WTC11 (cell line): ENCODE results near the gene EPHA6. TPM values are rescaled to one million over a fixed set of nuclear protein-coding genes. Genes with fewer than 3 reads are reported as not detected.

Experiments used
- ATAC-seq: fragments of 200-7000 bp; cut with Tn5 transposase; 2 replicates; pipeline ENCODE4 v1.10.0; 2021; ENCODE audit warnings: mild to moderate bottlenecking, moderate library complexity
- CTCF ChIA-PET: fragments of 300-600 bp; sonication (Branson Sonifier 250); formaldehyde crosslinking; loops from one replicate; lab custom pipeline; 2021; ENCODE audit warnings: antibody characterized with exemption; lab: Charles Lee
- POLR2A ChIA-PET: fragments of 350-600 bp; sonication (Branson Sonifier 250); formaldehyde crosslinking; loops from one replicate; lab custom pipeline; 2021; ENCODE audit warnings: antibody characterized with exemption; lab: Charles Lee
- DNase-seq: peaks from one replicate; pipeline ENCODE4 v3.0.0; 2021; ENCODE audit warnings: low spot score
- H3K27ac Mint-ChIP-seq: 2 replicates; pipeline ENCODE4 v1.8.0; 2021; ENCODE audit warnings: mixed read lengths
- H3K27me3 Mint-ChIP-seq: 2 replicates; pipeline ENCODE4 v1.8.0; 2021; ENCODE audit warnings: low read depth, mild to moderate bottlenecking, moderate library complexity, mixed read lengths
- H3K36me3 Mint-ChIP-seq: 2 replicates; pipeline ENCODE4 v1.8.0; 2021; ENCODE audit warnings: mixed read lengths
- H3K4me1 Mint-ChIP-seq: 2 replicates; pipeline ENCODE4 v1.8.0; 2022; ENCODE audit warnings: mixed read lengths
- H3K4me3 Mint-ChIP-seq: 2 replicates; pipeline ENCODE4 v1.8.0; 2021; ENCODE audit warnings: mild to moderate bottlenecking, moderate library complexity, mixed read lengths
- H3K9me3 Mint-ChIP-seq: 2 replicates; pipeline ENCODE4 v1.8.0; 2021; ENCODE audit warnings: mixed read lengths
- CREM ChIP-seq: sonication (generic); formaldehyde crosslinking; IDR thresholded peaks from 2 replicates; pipeline ENCODE4 v1.8.1; 2022; ENCODE audit warnings: mild to moderate bottlenecking, missing genetic modification reagents, moderate library complexity
- EMX1 ChIP-seq: fragments of 250-450 bp; sonication (Bioruptor Pico); IDR thresholded peaks from 2 replicates; pipeline ENCODE4 v1.8.0; 2021; ENCODE audit warnings: mild to moderate bottlenecking
- ETV6 ChIP-seq: sonication (generic); formaldehyde crosslinking; IDR thresholded peaks from 2 replicates; pipeline ENCODE4 v1.8.1; 2022; ENCODE audit warnings: mild to moderate bottlenecking, missing genetic modification reagents
- FOXJ3 ChIP-seq: sonication (generic); formaldehyde crosslinking; IDR thresholded peaks from 2 replicates; pipeline ENCODE4 v1.9.0; 2021; ENCODE audit warnings: missing genetic modification reagents, mild to moderate bottlenecking, borderline replicate concordance
- GABPB1 ChIP-seq: sonication (generic); formaldehyde crosslinking; IDR thresholded peaks from 2 replicates; pipeline ENCODE4 v1.8.1; 2023; ENCODE audit warnings: mild to moderate bottlenecking, missing genetic modification reagents
- IRF2 ChIP-seq: sonication (generic); formaldehyde crosslinking; IDR thresholded peaks from 2 replicates; pipeline ENCODE4 v1.8.0; 2022; ENCODE audit warnings: low read depth, missing genetic modification reagents, borderline replicate concordance
- JAZF1 ChIP-seq: fragments of 250-450 bp; sonication (Bioruptor Pico); IDR thresholded peaks from 2 replicates; pipeline ENCODE4 v1.9.0; 2021; ENCODE audit warnings: moderate library complexity, mild to moderate bottlenecking, inconsistent platforms
- MYBL2 ChIP-seq: sonication (generic); formaldehyde crosslinking; IDR thresholded peaks from 2 replicates; pipeline ENCODE4 v1.8.1; 2023; ENCODE audit warnings: mild to moderate bottlenecking, moderate library complexity, missing genetic modification reagents
- NFYB ChIP-seq: sonication (generic); formaldehyde crosslinking; conservative IDR thresholded peaks from 2 replicates; pipeline ENCODE4 v1.8.0; 2022; ENCODE audit warnings: low read depth, missing genetic modification reagents
- NR2C2 ChIP-seq: sonication (generic); formaldehyde crosslinking; IDR thresholded peaks from 2 replicates; pipeline ENCODE4 v1.8.0; 2022; ENCODE audit warnings: mild to moderate bottlenecking, missing genetic modification reagents
- SOX15 ChIP-seq: fragments of 250-450 bp; sonication (Bioruptor Pico); IDR thresholded peaks from 2 replicates; pipeline ENCODE4 v1.9.0; 2021; ENCODE audit warnings: mild to moderate bottlenecking
- TEAD1 ChIP-seq: sonication (generic); formaldehyde crosslinking; IDR thresholded peaks from 2 replicates; pipeline ENCODE4 v1.8.0; 2022; ENCODE audit warnings: mild to moderate bottlenecking, missing genetic modification reagents
- ZNF121 ChIP-seq: sonication (generic); formaldehyde crosslinking; IDR thresholded peaks from 2 replicates; pipeline ENCODE4 v1.8.0; 2023; ENCODE audit warnings: missing genetic modification reagents
- ZNF232 ChIP-seq: sonication (generic); formaldehyde crosslinking; IDR thresholded peaks from 2 replicates; pipeline ENCODE4 v1.8.0; 2022; ENCODE audit warnings: mild to moderate bottlenecking, missing genetic modification reagents
- ZNF317 ChIP-seq: sonication (generic); formaldehyde crosslinking; IDR thresholded peaks from 2 replicates; pipeline ENCODE4 v1.8.1; 2023; ENCODE audit warnings: low read depth, mild to moderate bottlenecking, moderate library complexity, missing genetic modification reagents, borderline replicate concordance
- ZNF532 ChIP-seq: fragments of 250-450 bp; sonication (Bioruptor Pico); IDR thresholded peaks from 2 replicates; pipeline ENCODE4 v1.9.0; 2021; ENCODE audit warnings: mild to moderate bottlenecking, borderline replicate concordance
- total RNA-seq: library from RNA; stranded (reverse); gene quantifications from 3 replicates; pipeline ENCODE4 v1.2.3, GENCODE V29; 2021
- TF ChIP-seq, protein P1 (sequence below): sonication (generic); formaldehyde crosslinking; IDR thresholded peaks from 2 replicates; pipeline ENCODE4 v1.8.1; 2022; ENCODE audit warnings: mild to moderate bottlenecking, moderate library complexity, missing genetic modification reagents
- TF ChIP-seq, protein P2 (sequence below): sonication (generic); formaldehyde crosslinking; IDR thresholded peaks from 2 replicates; pipeline ENCODE4 v1.8.1; 2023; ENCODE audit warnings: mild to moderate bottlenecking, missing genetic modification reagents
- TF ChIP-seq, protein P3 (sequence below): sonication (generic); formaldehyde crosslinking; IDR thresholded peaks from 2 replicates; pipeline ENCODE4 v1.8.1; 2023; ENCODE audit warnings: mild to moderate bottlenecking, moderate library complexity, missing genetic modification reagents

The EPHA6 gene
- total RNA-seq, 1 experiment from 2014 or later, result 2.1 TPM

DNA sequence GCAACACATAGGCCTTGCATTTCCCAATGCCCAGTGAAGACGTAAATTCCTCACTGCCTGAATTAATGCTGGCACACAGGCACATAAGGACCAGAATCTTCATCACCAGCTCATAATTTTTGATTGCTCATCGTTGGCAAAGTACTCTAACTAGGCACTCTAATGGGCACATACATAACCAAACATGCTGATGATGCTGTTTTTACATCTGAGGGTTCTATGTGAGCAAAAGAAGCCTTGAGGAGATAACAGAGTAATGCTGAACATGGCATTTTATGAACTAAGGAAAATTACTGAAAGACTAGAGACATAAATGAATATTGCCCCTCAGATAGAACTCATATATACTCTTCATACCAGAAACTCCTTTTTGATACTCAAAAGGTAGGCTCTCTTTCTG is 387.4 kb downstream of the EPHA6 start (continued):
- no peak for TF ChIP-seq ZNF532
- TF ChIP-seq, protein P1, sequence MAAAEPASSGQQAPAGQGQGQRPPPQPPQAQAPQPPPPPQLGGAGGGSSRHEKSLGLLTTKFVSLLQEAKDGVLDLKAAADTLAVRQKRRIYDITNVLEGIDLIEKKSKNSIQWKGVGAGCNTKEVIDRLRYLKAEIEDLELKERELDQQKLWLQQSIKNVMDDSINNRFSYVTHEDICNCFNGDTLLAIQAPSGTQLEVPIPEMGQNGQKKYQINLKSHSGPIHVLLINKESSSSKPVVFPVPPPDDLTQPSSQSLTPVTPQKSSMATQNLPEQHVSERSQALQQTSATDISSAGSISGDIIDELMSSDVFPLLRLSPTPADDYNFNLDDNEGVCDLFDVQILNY (CRISPR knock-in tag), result no peak
- TF ChIP-seq GABPB1, result no peak
- TF ChIP-seq SOX15, result no peak

DNA sequence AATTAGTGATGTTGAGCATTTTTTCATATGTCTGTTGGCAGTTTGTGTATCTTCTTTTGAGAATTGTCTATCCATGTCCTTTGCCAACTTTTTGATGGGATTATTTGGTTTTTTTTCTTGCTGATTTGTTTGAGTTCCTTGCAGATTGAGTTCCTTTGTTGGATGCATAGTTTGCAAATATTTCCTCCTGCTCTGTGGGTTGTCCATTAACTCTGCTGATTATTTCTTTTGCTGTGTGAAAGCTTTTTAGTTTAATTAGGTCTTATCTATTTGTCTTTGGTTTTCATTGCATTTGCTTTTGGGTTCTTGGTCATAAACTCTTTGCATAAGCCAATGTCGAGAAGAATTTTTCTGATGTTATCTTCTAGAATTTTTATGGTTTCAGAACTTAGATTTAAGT is 414.6 kb downstream of the EPHA6 start:
- POLR2A ChIA-PET, result no interaction called here
- TF ChIP-seq EMX1 (CRISPR knock-in tag) (no peak), JAZF1 (CRISPR knock-in tag) (no peak), NFYB (no peak), FOXJ3 (CRISPR knock-in tag) (no peak), ZNF232 (CRISPR knock-in tag) (no peak), ZNF121 (no peak), MYBL2 (CRISPR knock-in tag) (no peak), NR2C2 (CRISPR knock-in tag) (no peak), CREM (CRISPR knock-in tag) (no peak), ETV6 (CRISPR knock-in tag) (no peak), TEAD1 (CRISPR knock-in tag) (no peak), IRF2 (CRISPR knock-in tag) (no peak), SOX15 (no peak)
- TF ChIP-seq, protein P2, sequence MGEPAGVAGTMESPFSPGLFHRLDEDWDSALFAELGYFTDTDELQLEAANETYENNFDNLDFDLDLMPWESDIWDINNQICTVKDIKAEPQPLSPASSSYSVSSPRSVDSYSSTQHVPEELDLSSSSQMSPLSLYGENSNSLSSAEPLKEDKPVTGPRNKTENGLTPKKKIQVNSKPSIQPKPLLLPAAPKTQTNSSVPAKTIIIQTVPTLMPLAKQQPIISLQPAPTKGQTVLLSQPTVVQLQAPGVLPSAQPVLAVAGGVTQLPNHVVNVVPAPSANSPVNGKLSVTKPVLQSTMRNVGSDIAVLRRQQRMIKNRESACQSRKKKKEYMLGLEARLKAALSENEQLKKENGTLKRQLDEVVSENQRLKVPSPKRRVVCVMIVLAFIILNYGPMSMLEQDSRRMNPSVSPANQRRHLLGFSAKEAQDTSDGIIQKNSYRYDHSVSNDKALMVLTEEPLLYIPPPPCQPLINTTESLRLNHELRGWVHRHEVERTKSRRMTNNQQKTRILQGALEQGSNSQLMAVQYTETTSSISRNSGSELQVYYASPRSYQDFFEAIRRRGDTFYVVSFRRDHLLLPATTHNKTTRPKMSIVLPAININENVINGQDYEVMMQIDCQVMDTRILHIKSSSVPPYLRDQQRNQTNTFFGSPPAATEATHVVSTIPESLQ (CRISPR knock-in tag), result no peak
- TF ChIP-seq, protein P3, sequence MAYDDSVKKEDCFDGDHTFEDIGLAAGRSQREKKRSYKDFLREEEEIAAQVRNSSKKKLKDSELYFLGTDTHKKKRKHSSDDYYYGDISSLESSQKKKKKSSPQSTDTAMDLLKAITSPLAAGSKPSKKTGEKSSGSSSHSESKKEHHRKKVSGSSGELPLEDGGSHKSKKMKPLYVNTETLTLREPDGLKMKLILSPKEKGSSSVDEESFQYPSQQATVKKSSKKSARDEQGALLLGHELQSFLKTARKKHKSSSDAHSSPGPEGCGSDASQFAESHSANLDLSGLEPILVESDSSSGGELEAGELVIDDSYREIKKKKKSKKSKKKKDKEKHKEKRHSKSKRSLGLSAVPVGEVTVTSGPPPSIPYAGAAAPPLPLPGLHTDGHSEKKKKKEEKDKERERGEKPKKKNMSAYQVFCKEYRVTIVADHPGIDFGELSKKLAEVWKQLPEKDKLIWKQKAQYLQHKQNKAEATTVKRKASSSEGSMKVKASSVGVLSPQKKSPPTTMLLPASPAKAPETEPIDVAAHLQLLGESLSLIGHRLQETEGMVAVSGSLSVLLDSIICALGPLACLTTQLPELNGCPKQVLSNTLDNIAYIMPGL (CRISPR knock-in tag), result no peak
- Mint-ChIP-seq H3K4me3 (no peak overlapping the region), H3K9me3 (peaks cover 16% of the 10 kb centered on the region), H3K4me1 (peaks cover 30% of the 10 kb centered on the region), H3K27ac (peak overlapping the region; percentile 1), H3K36me3 (peaks cover 17% of the 10 kb centered on the region), H3K27me3 (no peaks in the 10 kb centered on the region)
- ATAC-seq (no peak), DNase-seq (no peak)
- CTCF ChIA-PET, result interaction anchor here (0.6 kb wide), 1 partner anchor 385 kb away, joined by 3 read pairs; no protein-coding TSS in a partner anchor

DNA sequence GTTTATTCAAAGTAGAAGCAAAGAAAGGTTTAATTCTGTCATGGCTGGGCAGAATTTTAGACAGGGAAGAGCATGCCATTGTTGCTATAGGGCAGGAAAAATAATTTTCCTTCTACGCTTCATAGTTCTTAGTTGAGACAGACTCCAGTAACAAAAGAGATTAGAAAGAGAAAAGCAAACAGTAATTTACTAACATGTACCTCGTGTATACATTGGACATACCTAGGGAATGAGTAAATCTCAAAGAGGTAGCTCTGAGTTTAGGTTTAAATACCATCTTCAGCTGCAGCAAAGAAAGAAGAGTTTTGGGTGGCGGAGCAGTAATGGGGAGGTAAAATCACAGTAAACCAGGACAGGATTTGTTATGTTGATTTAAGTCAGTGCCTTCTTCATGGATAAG is 416.1 kb downstream of the EPHA6 start:
- Mint-ChIP-seq H3K4me3 (no peak overlapping the region), H3K27ac (no peak overlapping the region), H3K36me3 (peaks cover 17% of the 10 kb centered on the region), H3K4me1 (peaks cover 37% of the 10 kb centered on the region), H3K9me3 (peaks cover 16% of the 10 kb centered on the region), H3K27me3 (no peaks in the 10 kb centered on the region)
- TF ChIP-seq NR2C2 (CRISPR knock-in tag) (no peak), ZNF317 (CRISPR knock-in tag) (no peak)
- ChIA-PET CTCF (no interaction called here), POLR2A (no interaction called here)
- DNase-seq (no peak), ATAC-seq (no peak)
